Measurements from ENCODE around the gene FASTKD2. TPM values are rescaled to one million over a fixed set of nuclear protein-coding genes. Genes with fewer than 3 reads are reported as not detected.

The FASTKD2 gene
- total RNA-seq, 4 donors from 2014 or later, result 18.4 to 39.3 (median 30.2) TPM

DNA sequence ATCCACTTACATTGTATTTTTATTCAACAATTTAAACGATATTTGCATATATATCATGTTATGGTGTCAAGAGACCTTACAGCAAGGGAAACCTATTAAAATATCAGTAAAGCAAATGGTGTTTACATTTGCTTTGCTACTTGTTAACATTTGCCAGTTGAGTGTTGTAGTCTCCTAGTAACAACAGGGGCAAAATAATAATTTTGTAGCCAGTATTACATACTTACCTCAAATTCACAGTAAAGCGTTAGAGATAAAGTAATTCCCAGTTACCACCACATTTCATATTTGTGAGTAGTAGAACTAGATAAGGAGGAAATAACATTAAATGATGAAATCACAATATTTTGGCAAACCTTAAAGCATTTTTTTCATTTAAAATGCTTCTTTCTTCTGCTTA lies 71.3 kb downstream of the FASTKD2 start:
- H3K36me3 ChIP-seq, result no peaks in the 10 kb centered on the region
- TF ChIP-seq, protein P1, sequence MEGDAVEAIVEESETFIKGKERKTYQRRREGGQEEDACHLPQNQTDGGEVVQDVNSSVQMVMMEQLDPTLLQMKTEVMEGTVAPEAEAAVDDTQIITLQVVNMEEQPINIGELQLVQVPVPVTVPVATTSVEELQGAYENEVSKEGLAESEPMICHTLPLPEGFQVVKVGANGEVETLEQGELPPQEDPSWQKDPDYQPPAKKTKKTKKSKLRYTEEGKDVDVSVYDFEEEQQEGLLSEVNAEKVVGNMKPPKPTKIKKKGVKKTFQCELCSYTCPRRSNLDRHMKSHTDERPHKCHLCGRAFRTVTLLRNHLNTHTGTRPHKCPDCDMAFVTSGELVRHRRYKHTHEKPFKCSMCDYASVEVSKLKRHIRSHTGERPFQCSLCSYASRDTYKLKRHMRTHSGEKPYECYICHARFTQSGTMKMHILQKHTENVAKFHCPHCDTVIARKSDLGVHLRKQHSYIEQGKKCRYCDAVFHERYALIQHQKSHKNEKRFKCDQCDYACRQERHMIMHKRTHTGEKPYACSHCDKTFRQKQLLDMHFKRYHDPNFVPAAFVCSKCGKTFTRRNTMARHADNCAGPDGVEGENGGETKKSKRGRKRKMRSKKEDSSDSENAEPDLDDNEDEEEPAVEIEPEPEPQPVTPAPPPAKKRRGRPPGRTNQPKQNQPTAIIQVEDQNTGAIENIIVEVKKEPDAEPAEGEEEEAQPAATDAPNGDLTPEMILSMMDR (IDR thresholded peaks at IDR 0.05), result no peak
- no peak for TF ChIP-seq POLR2A (IDR thresholded peaks at IDR 0.05)
- no peaks in the 10 kb centered on the region for H3K27me3 ChIP-seq
- 66 to 76% methylated on average over 2 of the region's 2 CpGs for WGBS, 2 donors
- intact Hi-C loops (cut with DNase I), result no loop called here
- no peak for DNase-seq
- no peak overlapping the region for H3K27ac ChIP-seq
- H3K9me3 ChIP-seq, result peaks cover 0 to 6% (median 0%) of the 10 kb centered on the region in 3 donors
- no peak overlapping the region for H3K4me3 ChIP-seq
- H3K4me1 ChIP-seq, result no peaks in the 10 kb centered on the region

DNA sequence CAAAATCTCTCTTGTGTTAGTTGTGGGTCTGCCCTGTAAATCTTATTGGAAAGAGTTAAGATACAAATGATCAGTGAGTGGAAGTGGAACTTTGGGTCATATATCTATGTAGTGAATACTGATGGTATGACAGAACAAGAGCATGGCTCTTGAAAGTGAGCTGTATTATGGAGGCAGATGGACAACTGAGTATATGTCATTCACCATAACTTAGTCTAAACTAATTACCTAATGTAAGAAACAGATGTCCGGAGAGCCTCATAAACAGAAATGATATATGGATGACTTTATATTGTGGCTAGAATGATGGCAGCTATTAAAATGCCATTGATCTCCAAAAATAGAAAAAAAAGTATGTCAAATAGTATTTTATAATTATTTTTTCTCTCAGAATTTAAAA lies 72.4 kb downstream of the FASTKD2 start:
- H3K4me3 ChIP-seq, result no peak overlapping the region
- peaks cover 0 to 6% (median 0%) of the 10 kb centered on the region in 3 donors for H3K9me3 ChIP-seq
- H3K36me3 ChIP-seq, result no peaks in the 10 kb centered on the region
- H3K27ac ChIP-seq, result no peak overlapping the region
- TF ChIP-seq POLR2A (IDR thresholded peaks at IDR 0.05), result no peak
- TF ChIP-seq, protein P1 (IDR thresholded peaks at IDR 0.05), result no peak
- no peaks in the 10 kb centered on the region for H3K27me3 ChIP-seq
- H3K4me1 ChIP-seq, result no peaks in the 10 kb centered on the region
- no peak for DNase-seq
- intact Hi-C loops (cut with DNase I), result no loop called here
- 89 to 95% methylated on average over 1 of the region's 1 CpG for WGBS, 2 donors

DNA sequence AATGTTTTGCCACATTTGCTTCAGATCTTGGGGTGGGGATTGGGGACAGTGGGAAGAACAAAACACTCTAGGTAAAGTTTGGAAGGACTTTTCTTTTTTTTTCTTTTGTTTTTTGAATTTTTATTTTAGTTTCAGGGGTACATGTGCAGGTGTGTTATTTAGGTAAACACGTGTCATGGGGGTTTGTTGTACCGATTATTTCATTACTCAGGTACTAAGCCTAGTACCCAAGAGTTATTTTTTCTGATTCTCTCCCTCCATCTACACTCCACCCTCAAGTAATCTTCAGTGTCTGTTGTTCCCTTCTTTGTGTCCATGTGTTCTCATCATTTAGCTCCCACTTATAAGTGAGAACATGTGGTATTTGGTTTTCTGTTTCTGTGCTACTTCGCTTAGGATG lies 73.3 kb downstream of the FASTKD2 start:
- DNase-seq, result no peak

DNA sequence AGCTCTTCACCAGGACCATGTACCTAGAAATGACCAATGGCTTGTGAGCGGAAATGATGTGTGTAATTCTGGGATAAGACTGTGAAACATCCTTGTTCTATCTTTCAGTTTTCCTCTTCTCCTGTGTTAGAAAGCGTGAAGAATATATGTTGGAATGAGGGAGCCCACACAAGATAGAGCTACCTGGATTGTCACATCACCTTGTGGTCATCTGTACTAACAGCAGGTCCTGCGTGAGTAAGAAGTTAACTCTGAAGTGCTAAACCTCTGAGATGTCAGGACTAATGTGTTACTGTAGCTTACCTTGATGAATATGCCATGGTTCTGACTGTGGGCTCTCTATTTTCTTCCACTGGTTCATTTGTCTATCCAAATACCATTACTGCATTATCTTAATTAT lies 75.6 kb downstream of the FASTKD2 start:
- DNase-seq, result no peak
- 58 to 93% methylated on average over 3 of the region's 3 CpGs for WGBS, 2 donors
- Histone ChIP-seq H3K4me1 (no peaks in the 10 kb centered on the region), H3K36me3 (no peaks in the 10 kb centered on the region), H3K9me3 (no peaks in the 10 kb centered on the region), H3K27me3 (no peaks in the 10 kb centered on the region), H3K27ac (no peak overlapping the region), H3K4me3 (no peak overlapping the region)
- TF ChIP-seq, protein P1 (IDR thresholded peaks at IDR 0.05), result peak in 1 of 6 experiments; percentile 9
- TF ChIP-seq POLR2A (IDR thresholded peaks at IDR 0.05), result no peak
- intact Hi-C loops (cut with DNase I), result no loop called here

More for the DNA sequence above, 73.3 kb downstream of the FASTKD2 start:
- TF ChIP-seq, protein P1 (IDR thresholded peaks at IDR 0.05), result no peak
- TF ChIP-seq POLR2A (IDR thresholded peaks at IDR 0.05), result no peak
- intact Hi-C loops (cut with DNase I), result no loop called here
- H3K27me3 ChIP-seq, result no peaks in the 10 kb centered on the region
- H3K4me1 ChIP-seq, result no peaks in the 10 kb centered on the region
- no peaks in the 10 kb centered on the region for H3K36me3 ChIP-seq
- 81 to 86% methylated on average over 3 of the region's 3 CpGs for WGBS, 2 donors
- H3K27ac ChIP-seq, result no peak overlapping the region
- no peak overlapping the region for H3K4me3 ChIP-seq
- H3K9me3 ChIP-seq, result peaks cover 0 to 5% (median 0%) of the 10 kb centered on the region in 3 donors

Small RNA genes within 50 kb of the gene (small RNA-seq; reads per million reads assigned to genes)
- 0 reads per million in 4 donors for gene MIR3130-2

Other genes starting within 250 kb of the FASTKD2 start
- not detected for gene FAM237A, start 123.1 kb upstream of the FASTKD2 start, total RNA-seq
- not detected for gene DYTN, start 47.2 kb upstream of the FASTKD2 start, total RNA-seq
- under 1 TPM in 3 of 4 donors, not detected in 1; 0.38 to 0.85 (median 0.61) TPM for gene MDH1B, start 278 bp upstream of the FASTKD2 start, total RNA-seq
- gene CPO, start 173.9 kb downstream of the FASTKD2 start, total RNA-seq, result not detected

Data from esophagus squamous epithelium (tissue), 5 donors.